Naive thymus-derived CD4-positive, alpha-beta T cell (primary cell): ENCODE data around the gene CSRP1. TPM values are rescaled to one million over a fixed set of nuclear protein-coding genes. Genes with fewer than 3 reads are reported as not detected.
A peak's percentile ranks its signal among the peaks of the same experiment; 100 is the strongest.
"Not testable (repeated sequence)": the region's sequence is repeated elsewhere in the genome, so short reads cannot be mapped to it uniquely, and the experiment has no call there.

Source experiments
- ATAC-seq: fragments of 150-1000 bp; cut with Tn5 transposase; 2 replicates; pipeline ENCODE4 v1.10.0; 2021; ENCODE audit warnings: mild to moderate bottlenecking, moderate library complexity
- CTCF ChIA-PET: fragments of 350-600 bp; sonication (Branson Sonifier 250); formaldehyde crosslinking; loops from one replicate; lab custom pipeline; 2021; ENCODE audit warnings: antibody characterized with exemption; lab: Charles Lee
- POLR2A ChIA-PET: fragments of 350-600 bp; sonication (Branson Sonifier 250); formaldehyde crosslinking; loops from one replicate; lab custom pipeline; 2021; ENCODE audit warnings: antibody characterized with exemption, inconsistent platforms; lab: Charles Lee
- DNase-seq, 9 donors: peaks; one replicate each; pipeline versions ENCODE4 v3.0.0 to v3.0.0-alpha.2; 2020 to 2022; ENCODE audit warnings: mixed read lengths in 1 of 9
- H3K27ac ChIP-seq: one replicate; pipeline ENCODE4 v1.7.0; 2013; ENCODE audit warnings: mild to moderate bottlenecking, low read depth, low read length, moderate library complexity
- H3K27me3 ChIP-seq, 2 donors: one replicate each; pipeline ENCODE4 v1.7.0; 2013; ENCODE audit warnings: low read length in 2 of 2, mild to moderate bottlenecking in 2 of 2, moderate library complexity in 2 of 2; ENCODE audit not compliant: control insufficient read depth in 2 of 2, insufficient read depth in 2 of 2
- H3K36me3 ChIP-seq, 3 experiments: 1 replicate in 2 of 3; 2 replicates in 1 of 3; pipeline ENCODE4 v1.7.0; 2013; ENCODE audit warnings: low read length in 3 of 3, mild to moderate bottlenecking in 3 of 3, moderate library complexity in 1 of 3; ENCODE audit not compliant: insufficient read depth in 3 of 3, control insufficient read depth in 2 of 3
- H3K4me1 ChIP-seq, 2 donors: one replicate each; pipeline ENCODE4 v1.7.0; 2013; ENCODE audit warnings: low read length in 2 of 2, mild to moderate bottlenecking in 2 of 2, moderate library complexity in 1 of 2; ENCODE audit not compliant: control insufficient read depth in 2 of 2, insufficient read depth in 2 of 2
- H3K4me3 ChIP-seq: 2 replicates; pipeline ENCODE4 v1.7.0; 2013; ENCODE audit warnings: mild to moderate bottlenecking, low read length
- H3K9me3 ChIP-seq, 3 experiments: 1 replicate in 2 of 3; 2 replicates in 1 of 3; pipeline ENCODE4 v1.7.0; 2013; ENCODE audit warnings: low read length in 3 of 3; ENCODE audit not compliant: control insufficient read depth in 2 of 3
- H3K27ac Mint-ChIP-seq, 9 donors: one replicate each; pipeline ENCODE4 v1.8.0; 2020 to 2022; ENCODE audit warnings: mixed read lengths in 9 of 9, mild to moderate bottlenecking in 8 of 9, moderate library complexity in 5 of 9, inconsistent platforms in 2 of 9
- H3K27me3 Mint-ChIP-seq, 5 donors: one replicate each; pipeline ENCODE4 v1.8.0; 2021 to 2022; ENCODE audit warnings: mixed read lengths in 5 of 5, mild to moderate bottlenecking in 1 of 5
- H3K36me3 Mint-ChIP-seq, 5 donors: one replicate each; pipeline ENCODE4 v1.8.0; 2020 to 2022; ENCODE audit warnings: mixed read lengths in 5 of 5, mild to moderate bottlenecking in 3 of 5, inconsistent platforms in 1 of 5
- H3K4me1 Mint-ChIP-seq, 7 donors: one replicate each; pipeline ENCODE4 v1.8.0; 2020 to 2022; ENCODE audit warnings: mixed read lengths in 7 of 7, mild to moderate bottlenecking in 3 of 7, inconsistent platforms in 1 of 7
- H3K4me3 Mint-ChIP-seq, 10 donors: one replicate each; pipeline ENCODE4 v1.8.0; 2020 to 2022; ENCODE audit warnings: mild to moderate bottlenecking in 10 of 10, mixed read lengths in 10 of 10, moderate library complexity in 6 of 10, inconsistent platforms in 2 of 10
- H3K9me3 Mint-ChIP-seq, 11 donors: one replicate each; pipeline ENCODE4 v1.8.0; 2020 to 2022; ENCODE audit warnings: mixed read lengths in 11 of 11, mild to moderate bottlenecking in 4 of 11, inconsistent platforms in 1 of 11, moderate library complexity in 1 of 11
- intact Hi-C, 2 donors: fragments of 100-400 bp; cut with micrococcal nuclease; formaldehyde crosslinking; loops; one replicate each; pipeline ENCODE4 v1.15.1; 2023
- polyA plus RNA-seq, 2 donors: library from polyadenylated mRNA; unstranded; fragments of 300-500 nt; fragmentation: Illumina TruSeq; gene quantifications; one replicate each; pipeline ENCODE4 v1.2.3, GENCODE V29; 2021
- total RNA-seq, 6 experiments: library from RNA in 5 of 6; stranded (reverse) in 5 of 6; gene quantifications; 1 replicate in 5 of 6; 2 replicates in 1 of 6; pipeline ENCODE4 v1.2.3 and lab custom pipeline; 2021 to 2026

CSRP1 gene
- total and polyA plus RNA-seq, 7 experiments from 2014 or later, result 24.2 to 83.1 (median 43.6) TPM

DNA sequence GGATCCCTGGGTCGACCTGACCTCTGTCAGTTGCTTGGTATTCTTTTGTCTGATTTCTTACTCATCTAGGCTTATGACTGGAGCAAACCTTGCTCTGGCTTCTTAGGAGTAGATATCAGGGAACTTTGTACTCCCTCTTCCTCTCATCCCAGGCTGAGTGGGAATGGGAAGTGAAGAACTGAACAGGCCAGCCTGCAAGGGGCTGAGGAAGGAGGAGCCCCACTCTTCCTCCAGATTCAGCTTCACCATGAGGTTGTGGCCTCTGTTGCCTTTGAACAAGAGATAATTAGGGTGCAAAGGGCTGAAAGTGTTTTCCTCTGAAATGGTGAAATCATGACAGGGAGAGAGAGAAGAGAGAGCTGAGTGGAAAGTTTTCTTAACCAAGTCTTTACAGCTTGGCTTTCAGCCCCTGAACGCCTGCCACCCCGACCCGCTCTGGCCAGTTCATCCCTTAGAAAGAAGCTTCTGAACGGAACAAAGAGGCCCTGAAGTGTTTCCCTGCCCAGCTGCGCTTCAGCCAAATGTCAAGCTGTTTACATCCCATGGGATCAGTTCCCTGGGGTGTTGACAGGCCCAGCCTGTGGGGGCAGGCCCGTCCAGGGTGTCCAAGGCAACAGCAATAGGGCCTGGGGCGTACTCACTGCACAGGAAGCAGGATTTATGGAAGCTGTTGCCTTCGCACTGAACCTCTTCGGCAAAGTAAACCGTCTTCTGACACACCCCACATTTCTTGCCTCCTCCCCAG lies 11.2 kb downstream of the CSRP1 start:
- Mint-ChIP-seq H3K27me3 (no peaks in the 10 kb centered on the region), H3K4me1 (peaks cover 0 to 17% (median 0%) of the 10 kb centered on the region in 7 donors), H3K4me3 (no peak overlapping the region), H3K36me3 (peaks cover 8 to 35% (median 18%) of the 10 kb centered on the region in 5 donors), H3K9me3 (peaks cover 0 to 2% (median 0%) of the 10 kb centered on the region in 11 donors), H3K27ac (no peak overlapping the region)
- ChIA-PET CTCF (interaction anchor here (2.1 to 2.5 kb wide), 2 partner anchors 13 to 17 kb away, joined by 7 to 9 read pairs; no protein-coding TSS in a partner anchor), POLR2A (interaction anchor here (1.2 kb wide), 1 partner anchor 16 kb away, joined by 3 read pairs; no protein-coding TSS in a partner anchor)
- DNase-seq, result no peak
- no peaks in the 10 kb centered on the region for H3K9me3 ChIP-seq
- intact Hi-C loops, result no loop called here
- no peak for ATAC-seq
- no peak overlapping the region for H3K27ac ChIP-seq
- no peaks in the 10 kb centered on the region for H3K27me3 ChIP-seq
- H3K4me3 ChIP-seq, result no peak overlapping the region
- peaks cover 0 to 45% (median 0%) of the 10 kb centered on the region in 3 experiments for H3K36me3 ChIP-seq
- H3K4me1 ChIP-seq, result no peaks in the 10 kb centered on the region

DNA sequence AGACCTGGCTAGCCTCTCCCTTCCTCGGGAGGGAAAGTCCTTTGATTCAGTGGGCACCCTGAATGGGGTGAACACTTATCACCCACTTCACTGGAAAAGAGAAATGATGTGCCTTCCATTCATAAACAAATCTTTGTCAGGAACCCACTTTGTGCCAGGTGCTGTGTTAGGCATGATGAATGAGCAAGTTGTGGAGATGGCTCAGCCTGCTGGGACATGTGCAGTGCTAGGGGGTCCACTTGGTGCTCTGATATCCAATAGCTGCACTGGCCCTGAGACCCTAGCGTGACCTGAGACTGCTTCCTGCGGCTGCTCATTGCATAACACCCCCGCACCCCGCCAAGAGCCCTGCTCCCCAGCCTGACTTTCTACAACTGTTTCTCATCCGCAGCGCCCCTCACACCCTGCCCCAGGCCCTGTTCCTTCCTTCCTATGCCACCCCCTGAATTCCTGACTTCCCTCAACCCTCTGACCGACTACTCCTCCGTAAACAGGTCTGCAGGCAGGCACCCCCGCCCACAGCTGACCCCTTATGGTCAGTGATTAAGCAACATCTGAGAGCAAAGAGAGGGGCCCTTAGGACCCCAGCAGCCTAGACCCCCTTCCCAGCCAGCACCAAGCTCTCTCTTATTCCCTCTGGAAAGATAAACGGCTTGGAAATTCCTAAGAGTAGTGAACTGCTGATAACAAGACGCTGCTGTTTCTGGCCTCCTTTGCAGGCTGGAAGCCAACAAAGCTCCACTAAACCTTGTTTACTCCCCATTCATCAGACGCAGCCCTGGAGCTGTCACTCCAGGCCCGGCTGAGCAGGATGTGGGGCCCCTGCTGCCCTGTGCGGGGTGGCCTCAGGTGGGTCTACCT lies 12.9 kb downstream of the CSRP1 start:
- ATAC-seq, result no peak
- Mint-ChIP-seq H3K36me3 (peaks cover 8 to 39% (median 18%) of the 10 kb centered on the region in 5 donors), H3K9me3 (peaks cover 0 to 2% (median 0%) of the 10 kb centered on the region in 11 donors), H3K4me3 (no peak overlapping the region), H3K27me3 (no peaks in the 10 kb centered on the region), H3K27ac (peak overlapping the region in 1 of 9 donors; percentile 63), H3K4me1 (peaks cover 0 to 17% (median 0%) of the 10 kb centered on the region in 7 donors)
- Histone ChIP-seq H3K4me1 (no peaks in the 10 kb centered on the region), H3K27ac (no peak overlapping the region), H3K4me3 (no peak overlapping the region), H3K27me3 (no peaks in the 10 kb centered on the region), H3K9me3 (no peaks in the 10 kb centered on the region), H3K36me3 (peaks cover 0 to 59% (median 0%) of the 10 kb centered on the region in 3 experiments)
- ChIA-PET CTCF (no interaction called here), POLR2A (interaction anchor here (0.6 kb wide), 1 partner anchor 488 kb away, joined by 3 read pairs; no protein-coding TSS in a partner anchor)
- intact Hi-C loops, result no loop called here
- no peak for DNase-seq

DNA sequence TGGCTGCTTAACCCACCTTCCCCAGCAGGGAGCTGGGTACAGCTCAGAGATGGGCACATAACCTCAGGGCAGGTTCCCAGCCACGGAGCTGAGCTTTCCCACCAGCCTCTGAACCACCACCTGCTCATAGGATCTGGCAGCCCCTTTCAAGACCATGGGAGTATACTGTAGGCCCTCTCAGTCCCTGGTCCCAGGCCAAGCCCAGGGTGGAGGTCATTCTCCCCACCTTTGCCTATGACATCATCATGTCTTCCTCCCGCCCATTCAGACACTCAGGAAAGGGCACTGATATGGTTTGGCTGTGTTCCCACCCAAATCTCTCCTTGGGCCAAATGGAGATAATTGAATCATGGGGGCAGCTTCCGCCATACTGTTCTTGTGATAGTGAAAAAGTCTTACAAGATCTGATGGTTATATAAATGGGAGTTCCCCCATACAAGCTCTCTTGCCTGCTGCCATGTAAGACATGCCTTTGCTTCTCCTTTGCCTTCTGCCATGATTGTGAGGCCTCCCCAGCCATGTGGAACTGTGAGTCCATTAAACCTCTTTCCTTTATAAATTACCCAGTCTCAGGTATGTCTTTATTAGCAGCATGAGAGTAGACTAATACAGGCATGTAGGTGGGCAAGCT lies 13.8 kb downstream of the CSRP1 start:
- ATAC-seq, H3K27me3 ChIP-seq, H3K4me3 Mint-ChIP-seq, CTCF ChIA-PET, intact Hi-C loops, DNase-seq, POLR2A ChIA-PET, H3K4me3 ChIP-seq, H3K9me3 Mint-ChIP-seq, H3K27ac Mint-ChIP-seq, H3K4me1 ChIP-seq, H3K27ac ChIP-seq, H3K9me3 ChIP-seq, H3K27me3 Mint-ChIP-seq: not testable (repeated sequence)
- Mint-ChIP-seq H3K4me1 (peaks cover 0 to 15% (median 0%) of the 10 kb centered on the region in 7 donors), H3K36me3 (peaks cover 8 to 43% (median 18%) of the 10 kb centered on the region in 5 donors)
- H3K36me3 ChIP-seq, result peaks cover 0 to 68% (median 0%) of the 10 kb centered on the region in 3 experiments

DNA sequence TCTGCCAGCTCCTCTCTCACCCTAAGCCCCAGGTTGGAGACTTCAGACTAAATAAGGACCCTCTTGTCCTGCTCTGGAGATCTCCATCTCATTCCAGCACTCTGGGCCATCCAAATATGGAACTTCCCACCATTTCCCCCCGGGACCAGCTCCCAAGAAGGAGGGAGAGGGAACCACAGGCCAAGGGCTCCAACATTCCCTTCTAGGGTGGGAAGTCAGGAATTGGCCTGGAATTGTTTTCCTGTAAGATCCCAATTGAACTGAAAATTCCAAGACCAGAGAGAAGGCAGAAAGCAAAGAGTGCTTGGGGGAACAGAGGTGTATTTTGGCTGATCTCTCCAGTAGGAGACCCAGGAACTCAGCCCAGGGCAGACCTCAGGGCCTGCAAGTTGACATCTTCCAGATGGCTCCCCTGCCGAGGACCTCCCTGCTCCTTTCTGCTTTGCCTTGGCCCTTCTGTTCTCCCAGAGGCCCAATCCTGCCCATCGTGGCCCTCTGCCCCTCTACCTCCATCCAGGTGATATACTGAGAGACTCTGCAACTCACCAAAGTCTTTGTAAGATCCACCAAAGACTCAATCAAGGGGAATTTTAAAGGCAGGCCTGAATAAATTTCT lies 14.9 kb downstream of the CSRP1 start:
- H3K9me3 Mint-ChIP-seq, result peaks cover 0 to 2% (median 0%) of the 10 kb centered on the region in 11 donors
- no peak for DNase-seq
- POLR2A ChIA-PET, result interaction anchor here (0.6 kb wide), 1 partner anchor 26 kb away, joined by 3 read pairs; no protein-coding TSS in a partner anchor
- no peaks in the 10 kb centered on the region for H3K27me3 ChIP-seq
- no peak overlapping the region for H3K4me3 Mint-ChIP-seq
- H3K4me3 ChIP-seq, result no peak overlapping the region
- intact Hi-C loops, result no loop called here
- H3K4me1 Mint-ChIP-seq, result peaks cover 0 to 12% (median 0%) of the 10 kb centered on the region in 7 donors
- ATAC-seq, result no peak
- H3K4me1 ChIP-seq, result no peaks in the 10 kb centered on the region
- H3K36me3 ChIP-seq, result peaks cover 0 to 77% (median 0%) of the 10 kb centered on the region in 3 experiments
- H3K27ac ChIP-seq, result no peak overlapping the region
- no peaks in the 10 kb centered on the region for H3K27me3 Mint-ChIP-seq
- no peaks in the 10 kb centered on the region for H3K9me3 ChIP-seq
- CTCF ChIA-PET, result interaction anchor here (1.0 to 14.3 kb wide), 2 partner anchors 10 to 20 kb away, joined by 4 to 215 read pairs; no protein-coding TSS in a partner anchor
- H3K36me3 Mint-ChIP-seq, result peaks cover 8 to 43% (median 18%) of the 10 kb centered on the region in 5 donors
- peak overlapping the region in 4 of 9 donors; percentile 38 to 77 (median 58) for H3K27ac Mint-ChIP-seq

DNA sequence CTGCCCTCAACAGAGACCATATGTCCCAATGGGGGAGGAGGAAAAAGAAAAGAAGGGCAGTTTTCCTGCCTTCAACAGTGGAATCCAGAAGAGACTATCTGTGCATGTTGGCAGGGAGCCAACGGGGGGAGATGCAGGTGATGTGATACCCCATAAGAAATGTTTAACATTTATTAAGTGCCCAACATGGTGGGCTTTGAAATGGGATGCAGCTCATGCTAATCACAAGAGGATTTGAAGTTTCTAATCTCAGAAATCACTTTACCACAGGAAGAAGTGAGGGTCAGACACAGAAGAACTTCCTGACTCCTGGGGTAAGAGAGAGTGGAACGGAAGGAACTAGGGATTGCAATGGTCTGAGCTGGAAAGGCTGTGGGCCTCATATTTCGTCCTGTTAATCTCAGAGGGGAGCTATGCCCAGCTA lies 16.2 kb downstream of the CSRP1 start:
- Mint-ChIP-seq H3K36me3 (peaks cover 8 to 43% (median 18%) of the 10 kb centered on the region in 5 donors), H3K9me3 (peaks cover 0 to 2% (median 0%) of the 10 kb centered on the region in 11 donors), H3K4me1 (peaks cover 0 to 21% (median 0%) of the 10 kb centered on the region in 7 donors), H3K4me3 (no peak overlapping the region), H3K27ac (peak overlapping the region in 1 of 9 donors; percentile 40), H3K27me3 (no peaks in the 10 kb centered on the region)
- peaks cover 0 to 72% (median 0%) of the 10 kb centered on the region in 3 experiments for H3K36me3 ChIP-seq
- no peak overlapping the region for H3K27ac ChIP-seq
- intact Hi-C loops, result no loop called here
- no peaks in the 10 kb centered on the region for H3K9me3 ChIP-seq
- ChIA-PET CTCF (interaction anchor here (14.3 kb wide), 1 partner anchor 21 kb away, joined by 215 read pairs; no protein-coding TSS in a partner anchor), POLR2A (no interaction called here)
- no peaks in the 10 kb centered on the region for H3K4me1 ChIP-seq
- DNase-seq (no peak), ATAC-seq (no peak)
- H3K27me3 ChIP-seq, result no peaks in the 10 kb centered on the region
- H3K4me3 ChIP-seq, result no peak overlapping the region
